Measurements from ENCODE around the gene HOXA6.

GRCh38 chr7:27154901-27155815 lies 7.6 kb upstream of the HOXA6 start:
- TF ChIP-seq POLR2A (IDR thresholded peaks at IDR 0.05), result no peak
- TF ChIP-seq, protein P1, sequence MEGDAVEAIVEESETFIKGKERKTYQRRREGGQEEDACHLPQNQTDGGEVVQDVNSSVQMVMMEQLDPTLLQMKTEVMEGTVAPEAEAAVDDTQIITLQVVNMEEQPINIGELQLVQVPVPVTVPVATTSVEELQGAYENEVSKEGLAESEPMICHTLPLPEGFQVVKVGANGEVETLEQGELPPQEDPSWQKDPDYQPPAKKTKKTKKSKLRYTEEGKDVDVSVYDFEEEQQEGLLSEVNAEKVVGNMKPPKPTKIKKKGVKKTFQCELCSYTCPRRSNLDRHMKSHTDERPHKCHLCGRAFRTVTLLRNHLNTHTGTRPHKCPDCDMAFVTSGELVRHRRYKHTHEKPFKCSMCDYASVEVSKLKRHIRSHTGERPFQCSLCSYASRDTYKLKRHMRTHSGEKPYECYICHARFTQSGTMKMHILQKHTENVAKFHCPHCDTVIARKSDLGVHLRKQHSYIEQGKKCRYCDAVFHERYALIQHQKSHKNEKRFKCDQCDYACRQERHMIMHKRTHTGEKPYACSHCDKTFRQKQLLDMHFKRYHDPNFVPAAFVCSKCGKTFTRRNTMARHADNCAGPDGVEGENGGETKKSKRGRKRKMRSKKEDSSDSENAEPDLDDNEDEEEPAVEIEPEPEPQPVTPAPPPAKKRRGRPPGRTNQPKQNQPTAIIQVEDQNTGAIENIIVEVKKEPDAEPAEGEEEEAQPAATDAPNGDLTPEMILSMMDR (IDR thresholded peaks at IDR 0.05), result no peak

All from lower leg skin (tissue), 3 donors.